HepG2 (cell line): ENCODE measurements around the gene NEIL1. TPM values are rescaled to one million over a fixed set of nuclear protein-coding genes. Genes with fewer than 3 reads are reported as not detected.

Experiments
- ARNTL ChIP-seq: sonication (generic); formaldehyde crosslinking; IDR thresholded peaks from 2 replicates; pipeline ENCODE4 v1.4.0; 2020; ENCODE audit warnings: mild to moderate bottlenecking, missing genetic modification reagents
- EEA1 ChIP-seq: sonication (generic); formaldehyde crosslinking; IDR thresholded peaks from 2 replicates; pipeline ENCODE4 v1.5.1; 2020; ENCODE audit warnings: mild to moderate bottlenecking, missing genetic modification reagents, borderline replicate concordance
- GZF1 ChIP-seq: sonication (generic); formaldehyde crosslinking; IDR thresholded peaks from 2 replicates; pipeline ENCODE4 v1.5.1; 2020; ENCODE audit warnings: mild to moderate bottlenecking, missing genetic modification reagents
- ISX ChIP-seq: sonication (generic); formaldehyde crosslinking; conservative IDR thresholded peaks from 2 replicates; pipeline ENCODE4 v1.5.0; 2020; ENCODE audit warnings: missing genetic modification reagents
- MAZ ChIP-seq, 2 experiments: sonication (generic) in 1 of 2; formaldehyde crosslinking in 1 of 2; IDR thresholded peaks; 2 replicates each; pipeline versions ENCODE4 v1.5.0 to v1.6.1; 2012 to 2020; ENCODE audit warnings: low read depth in 2 of 2, mild to moderate bottlenecking in 2 of 2, borderline replicate concordance in 1 of 2, improper control_type of control experiment in 1 of 2, low read length in 1 of 2, missing genetic modification reagents in 1 of 2, moderate library complexity in 1 of 2
- MIER3 ChIP-seq: IDR thresholded peaks from 2 replicates; pipeline ENCODE4 v1.6.1; 2016; ENCODE audit warnings: missing compliant biosample characterization, borderline replicate concordance
- STAT5B ChIP-seq: sonication (generic); formaldehyde crosslinking; IDR thresholded peaks from 2 replicates; pipeline ENCODE4 v1.4.0; 2020; ENCODE audit warnings: missing genetic modification reagents
- SUZ12 ChIP-seq: fragments of 150-350 bp; IDR thresholded peaks from 2 replicates; pipeline ENCODE4 v1.6.1; 2014; ENCODE audit warnings: low read depth, low read length
- TBX2 ChIP-seq: sonication (generic); formaldehyde crosslinking; IDR thresholded peaks from 2 replicates; pipeline ENCODE4 v1.5.0; 2020; ENCODE audit warnings: missing genetic modification reagents, mild to moderate bottlenecking, borderline replicate concordance
- ZNF24 ChIP-seq: fragments of 450-650 bp; IDR thresholded peaks from 2 replicates; pipeline ENCODE4 v1.6.1; 2017; ENCODE audit warnings: antibody characterized with exemption, mild to moderate bottlenecking
- ZNF34 ChIP-seq: sonication (generic); formaldehyde crosslinking; IDR thresholded peaks from 2 replicates; pipeline ENCODE4 v1.4.0; 2020; ENCODE audit warnings: mild to moderate bottlenecking, missing genetic modification reagents, borderline replicate concordance
- ZNF44 ChIP-seq: sonication (generic); formaldehyde crosslinking; IDR thresholded peaks from 2 replicates; pipeline ENCODE4 v1.5.1; 2020; ENCODE audit warnings: mild to moderate bottlenecking, missing genetic modification reagents
- ZSCAN12 ChIP-seq: sonication (generic); formaldehyde crosslinking; IDR thresholded peaks from 2 replicates; pipeline ENCODE4 v1.9.0; 2021; ENCODE audit warnings: mild to moderate bottlenecking, missing genetic modification reagents
- polyA plus RNA-seq, 8 experiments: library from polyadenylated mRNA; depleted of rRNA in 3 of 8; stranded (reverse) in 7 of 8; unstranded in 1 of 8; fragments of >200 nt; fragmentation: Illumina TruSeq in 4 of 8; extraction: Trizol in 4 of 8; gene quantifications; 2 replicates each; pipeline versions ENCODE4 v1.2.1 to v1.2.3, GENCODE V29; 2011 to 2016; ENCODE audit warnings: low read depth in 4 of 8, missing spikeins in 1 of 8, mixed read lengths in 1 of 8; ENCODE audit not compliant: insufficient read depth in 1 of 8
- total RNA-seq, 5 experiments: library from RNA; depleted of rRNA; stranded (reverse); fragments of >200 nt; fragmentation: Illumina TruSeq; extraction: Trizol; gene quantifications; 2 replicates each; pipeline ENCODE4 v1.2.3, GENCODE V29; 2016; ENCODE audit warnings: low read depth in 1 of 5
- TF ChIP-seq, protein P1 (sequence below): sonication (generic); formaldehyde crosslinking; IDR thresholded peaks from 2 replicates; pipeline ENCODE4 v1.4.0; 2020; ENCODE audit warnings: missing genetic modification reagents
- TF ChIP-seq, protein P2 (sequence below): sonication (generic); formaldehyde crosslinking; IDR thresholded peaks from 2 replicates; pipeline ENCODE4 v1.4.0; 2020; ENCODE audit warnings: missing genetic modification reagents
- TF ChIP-seq, protein P3 (sequence below): sonication (generic); formaldehyde crosslinking; conservative IDR thresholded peaks from 2 replicates; pipeline ENCODE4 v1.8.0; 2022; ENCODE audit warnings: mild to moderate bottlenecking, moderate library complexity, missing genetic modification reagents
- TF ChIP-seq, protein P4 (sequence below): sonication (generic); formaldehyde crosslinking; IDR thresholded peaks from 2 replicates; pipeline ENCODE4 v1.5.1; 2020; ENCODE audit warnings: missing genetic modification reagents, mild to moderate bottlenecking, borderline replicate concordance
- TF ChIP-seq, protein P5 (sequence below): sonication (generic); formaldehyde crosslinking; IDR thresholded peaks from 2 replicates; pipeline ENCODE4 v1.5.0; 2020; ENCODE audit warnings: mild to moderate bottlenecking, missing genetic modification reagents, borderline replicate concordance

The NEIL1 gene
- total and polyA plus RNA-seq, 2 of the 13 experiments (the other 11 are each of a cell fraction or from before 2014, with no cell fraction given), result 10.4 to 15.5 TPM

DNA sequence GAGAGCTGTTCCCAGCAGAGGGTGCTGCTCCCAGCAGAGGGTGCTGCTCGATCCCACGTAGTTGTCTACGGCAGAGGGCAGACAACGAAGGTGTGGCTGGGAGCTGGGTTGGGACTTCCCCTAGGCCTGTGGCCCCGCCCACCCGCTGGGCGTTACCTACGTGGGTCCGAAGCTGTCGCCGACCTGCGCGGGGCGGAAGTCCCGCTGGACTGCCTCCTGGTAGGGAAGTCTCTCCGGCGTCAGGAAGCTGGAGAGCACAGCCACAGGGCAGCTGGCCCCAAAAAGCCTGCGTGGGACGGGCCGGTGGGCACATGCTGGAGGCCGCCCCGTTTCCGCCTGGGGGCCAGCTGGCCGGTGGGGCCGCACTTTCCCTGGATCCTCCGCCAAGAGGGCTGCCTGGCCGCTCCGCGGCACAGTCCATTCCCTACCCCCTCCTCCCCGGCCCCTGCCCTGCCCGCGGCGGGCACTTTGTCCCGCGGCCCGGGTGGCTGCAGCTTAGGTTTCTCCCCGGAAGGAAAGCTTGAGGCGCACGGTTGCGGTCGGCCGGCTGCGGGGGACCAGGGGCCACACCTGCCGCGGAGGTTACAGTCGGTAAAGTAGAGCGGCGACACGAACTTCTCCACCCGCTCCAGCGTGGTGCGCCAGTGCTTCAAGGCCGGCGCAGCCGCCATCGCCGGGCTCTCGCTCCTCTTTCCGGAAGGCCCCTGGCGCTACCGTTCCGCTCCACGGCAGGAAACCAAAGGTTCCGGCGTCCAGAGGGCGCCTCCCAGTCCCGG, 21.3 kb downstream of the NEIL1 start, which contains the start of gene MAN2C1 (continued):
- TF ChIP-seq, protein P1, sequence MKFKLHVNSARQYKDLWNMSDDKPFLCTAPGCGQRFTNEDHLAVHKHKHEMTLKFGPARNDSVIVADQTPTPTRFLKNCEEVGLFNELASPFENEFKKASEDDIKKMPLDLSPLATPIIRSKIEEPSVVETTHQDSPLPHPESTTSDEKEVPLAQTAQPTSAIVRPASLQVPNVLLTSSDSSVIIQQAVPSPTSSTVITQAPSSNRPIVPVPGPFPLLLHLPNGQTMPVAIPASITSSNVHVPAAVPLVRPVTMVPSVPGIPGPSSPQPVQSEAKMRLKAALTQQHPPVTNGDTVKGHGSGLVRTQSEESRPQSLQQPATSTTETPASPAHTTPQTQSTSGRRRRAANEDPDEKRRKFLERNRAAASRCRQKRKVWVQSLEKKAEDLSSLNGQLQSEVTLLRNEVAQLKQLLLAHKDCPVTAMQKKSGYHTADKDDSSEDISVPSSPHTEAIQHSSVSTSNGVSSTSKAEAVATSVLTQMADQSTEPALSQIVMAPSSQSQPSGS (CRISPR knock-in tag), result peak; percentile 83
- TF ChIP-seq ARNTL (CRISPR knock-in tag), result peak; percentile 8
- TF ChIP-seq, protein P2, sequence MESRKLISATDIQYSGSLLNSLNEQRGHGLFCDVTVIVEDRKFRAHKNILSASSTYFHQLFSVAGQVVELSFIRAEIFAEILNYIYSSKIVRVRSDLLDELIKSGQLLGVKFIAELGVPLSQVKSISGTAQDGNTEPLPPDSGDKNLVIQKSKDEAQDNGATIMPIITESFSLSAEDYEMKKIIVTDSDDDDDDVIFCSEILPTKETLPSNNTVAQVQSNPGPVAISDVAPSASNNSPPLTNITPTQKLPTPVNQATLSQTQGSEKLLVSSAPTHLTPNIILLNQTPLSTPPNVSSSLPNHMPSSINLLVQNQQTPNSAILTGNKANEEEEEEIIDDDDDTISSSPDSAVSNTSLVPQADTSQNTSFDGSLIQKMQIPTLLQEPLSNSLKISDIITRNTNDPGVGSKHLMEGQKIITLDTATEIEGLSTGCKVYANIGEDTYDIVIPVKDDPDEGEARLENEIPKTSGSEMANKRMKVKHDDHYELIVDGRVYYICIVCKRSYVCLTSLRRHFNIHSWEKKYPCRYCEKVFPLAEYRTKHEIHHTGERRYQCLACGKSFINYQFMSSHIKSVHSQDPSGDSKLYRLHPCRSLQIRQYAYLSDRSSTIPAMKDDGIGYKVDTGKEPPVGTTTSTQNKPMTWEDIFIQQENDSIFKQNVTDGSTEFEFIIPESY (CRISPR knock-in tag), result peak; percentile 68
- 0 out of 2 replicates have a peak, but pooled peaks have one; percentile 70 for TF ChIP-seq MAZ (IDR thresholded peaks at IDR 0.05; ENCODE audit: borderline replicate concordance, low read depth, low read length)
- TF ChIP-seq MAZ (CRISPR knock-in tag; IDR thresholded peaks at IDR 0.05; ENCODE audit: low read depth), result peak; percentile 59
- TF ChIP-seq, protein P3, sequence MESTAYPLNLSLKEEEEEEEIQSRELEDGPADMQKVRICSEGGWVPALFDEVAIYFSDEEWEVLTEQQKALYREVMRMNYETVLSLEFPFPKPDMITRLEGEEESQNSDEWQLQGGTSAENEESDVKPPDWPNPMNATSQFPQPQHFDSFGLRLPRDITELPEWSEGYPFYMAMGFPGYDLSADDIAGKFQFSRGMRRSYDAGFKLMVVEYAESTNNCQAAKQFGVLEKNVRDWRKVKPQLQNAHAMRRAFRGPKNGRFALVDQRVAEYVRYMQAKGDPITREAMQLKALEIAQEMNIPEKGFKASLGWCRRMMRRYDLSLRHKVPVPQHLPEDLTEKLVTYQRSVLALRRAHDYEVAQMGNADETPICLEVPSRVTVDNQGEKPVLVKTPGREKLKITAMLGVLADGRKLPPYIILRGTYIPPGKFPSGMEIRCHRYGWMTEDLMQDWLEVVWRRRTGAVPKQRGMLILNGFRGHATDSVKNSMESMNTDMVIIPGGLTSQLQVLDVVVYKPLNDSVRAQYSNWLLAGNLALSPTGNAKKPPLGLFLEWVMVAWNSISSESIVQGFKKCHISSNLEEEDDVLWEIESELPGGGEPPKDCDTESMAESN (CRISPR knock-in tag), result peak; percentile 21; the same call in 1 of the 2 replicates
- TF ChIP-seq, protein P4, sequence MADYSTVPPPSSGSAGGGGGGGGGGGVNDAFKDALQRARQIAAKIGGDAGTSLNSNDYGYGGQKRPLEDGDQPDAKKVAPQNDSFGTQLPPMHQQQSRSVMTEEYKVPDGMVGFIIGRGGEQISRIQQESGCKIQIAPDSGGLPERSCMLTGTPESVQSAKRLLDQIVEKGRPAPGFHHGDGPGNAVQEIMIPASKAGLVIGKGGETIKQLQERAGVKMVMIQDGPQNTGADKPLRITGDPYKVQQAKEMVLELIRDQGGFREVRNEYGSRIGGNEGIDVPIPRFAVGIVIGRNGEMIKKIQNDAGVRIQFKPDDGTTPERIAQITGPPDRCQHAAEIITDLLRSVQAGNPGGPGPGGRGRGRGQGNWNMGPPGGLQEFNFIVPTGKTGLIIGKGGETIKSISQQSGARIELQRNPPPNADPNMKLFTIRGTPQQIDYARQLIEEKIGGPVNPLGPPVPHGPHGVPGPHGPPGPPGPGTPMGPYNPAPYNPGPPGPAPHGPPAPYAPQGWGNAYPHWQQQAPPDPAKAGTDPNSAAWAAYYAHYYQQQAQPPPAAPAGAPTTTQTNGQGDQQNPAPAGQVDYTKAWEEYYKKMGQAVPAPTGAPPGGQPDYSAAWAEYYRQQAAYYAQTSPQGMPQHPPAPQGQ (CRISPR knock-in tag), result peak; percentile 64; the same call in 1 of the 2 replicates
- TF ChIP-seq ZSCAN12, result no peak; the same call in 1 of the 2 replicates
- TF ChIP-seq GZF1 (CRISPR knock-in tag), result no peak
- no peak; the same call in 1 of the 2 replicates for TF ChIP-seq ZNF44 (CRISPR knock-in tag)
- TF ChIP-seq ISX (CRISPR knock-in tag), result peak; percentile 21; the same call in 1 of the 2 replicates
- TF ChIP-seq SUZ12, result no peak
- TF ChIP-seq STAT5B (CRISPR knock-in tag), result peak; percentile 36
- TF ChIP-seq TBX2 (CRISPR knock-in tag), result peak; percentile 68
- no peak; the same call in 1 of the 2 replicates for TF ChIP-seq EEA1 (CRISPR knock-in tag)
- TF ChIP-seq ZNF34 (CRISPR knock-in tag), result no peak; the same call in 1 of the 2 replicates
- TF ChIP-seq, protein P5, sequence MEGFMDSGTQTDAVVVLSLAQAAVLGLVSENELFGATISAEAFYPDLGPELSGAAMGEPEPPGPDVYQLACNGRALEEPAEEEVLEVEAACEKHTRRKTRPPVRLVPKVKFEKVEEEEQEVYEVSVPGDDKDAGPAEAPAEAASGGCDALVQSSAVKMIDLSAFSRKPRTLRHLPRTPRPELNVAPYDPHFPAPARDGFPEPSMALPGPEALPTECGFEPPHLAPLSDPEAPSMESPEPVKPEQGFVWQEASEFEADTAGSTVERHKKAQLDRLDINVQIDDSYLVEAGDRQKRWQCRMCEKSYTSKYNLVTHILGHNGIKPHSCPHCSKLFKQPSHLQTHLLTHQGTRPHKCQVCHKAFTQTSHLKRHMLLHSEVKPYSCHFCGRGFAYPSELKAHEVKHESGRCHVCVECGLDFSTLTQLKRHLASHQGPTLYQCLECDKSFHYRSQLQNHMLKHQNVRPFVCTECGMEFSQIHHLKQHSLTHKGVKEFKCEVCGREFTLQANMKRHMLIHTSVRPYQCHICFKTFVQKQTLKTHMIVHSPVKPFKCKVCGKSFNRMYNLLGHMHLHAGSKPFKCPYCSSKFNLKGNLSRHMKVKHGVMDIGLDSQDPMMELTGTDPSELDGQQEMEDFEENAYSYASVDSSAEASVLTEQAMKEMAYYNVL, result no peak
- no peak for TF ChIP-seq ZNF24
- TF ChIP-seq MIER3 (CRISPR knock-in tag), result peak; percentile 86; the same call in 1 of the 2 replicates
